Lung (tissue), 12 donors: ENCODE data around the gene MYBPH. TPM values are rescaled to one million over a fixed set of nuclear protein-coding genes. Genes with fewer than 3 reads are reported as not detected.

Experiments used
- ATAC-seq: fragments of 200-7000 bp; cut with Tn5 transposase; one replicate; pipeline ENCODE4 v1.9.1; 2020; ENCODE audit warnings: moderate number of reproducible peaks; ENCODE audit not compliant: insufficient read depth, low FRiP score
- DNase-seq, 3 donors: peaks; one replicate each; pipeline ENCODE4 v3.0.0-alpha.2; 2013 to 2017
- H3K27ac ChIP-seq, 2 donors: one replicate each; pipeline ENCODE4 v1.5.1; 2013; ENCODE audit warnings: mild to moderate bottlenecking in 2 of 2, moderate library complexity in 2 of 2, control low read depth in 1 of 2, inconsistent platforms in 1 of 2, low read depth in 1 of 2, low read length in 1 of 2
- H3K27me3 ChIP-seq, 3 donors: one replicate each; pipeline ENCODE4 v1.5.1; 2013; ENCODE audit warnings: low read length in 2 of 3; ENCODE audit not compliant: control insufficient read depth in 3 of 3, insufficient read depth in 3 of 3
- H3K36me3 ChIP-seq, 4 donors: one replicate each; pipeline ENCODE4 v1.5.1; 2013; ENCODE audit warnings: low read length in 4 of 4, mild to moderate bottlenecking in 1 of 4, moderate library complexity in 1 of 4; ENCODE audit not compliant: control insufficient read depth in 4 of 4, insufficient read depth in 4 of 4
- H3K4me1 ChIP-seq, 5 donors: one replicate each; pipeline ENCODE4 v1.5.1; 2013; ENCODE audit warnings: low read length in 5 of 5, mild to moderate bottlenecking in 2 of 5, moderate library complexity in 1 of 5; ENCODE audit not compliant: control insufficient read depth in 5 of 5, insufficient read depth in 5 of 5
- H3K4me3 ChIP-seq: one replicate; pipeline ENCODE4 v1.5.1; 2013; ENCODE audit warnings: mild to moderate bottlenecking, control low read depth, moderate library complexity
- H3K9ac ChIP-seq, 2 donors: one replicate each; pipeline ENCODE4 v1.5.1; 2013; ENCODE audit warnings: low read length in 2 of 2, control low read depth in 1 of 2; ENCODE audit not compliant: insufficient read depth in 1 of 2
- H3K9me3 ChIP-seq, 4 donors: one replicate each; pipeline ENCODE4 v1.5.1; 2013; ENCODE audit warnings: low read length in 3 of 4, mild to moderate bottlenecking in 1 of 4, moderate library complexity in 1 of 4; ENCODE audit not compliant: control insufficient read depth in 4 of 4, insufficient read depth in 3 of 4
- WGBS, 2 donors: extraction: QIAGEN DNeasy Blood & Tissue Kit; methylation state at CpG; one replicate each; pipeline ENCODE4 v1.1.7; 2013; 5-methylcytosine and 5-hydroxymethylcytosine counted together
- polyA plus RNA-seq, 2 donors: library from polyadenylated mRNA; stranded (reverse); fragments of 200-250 nt; gene quantifications; one replicate each; pipeline ENCODE4 v1.2.1, GENCODE V29; 2013
- total RNA-seq, 2 donors: library from RNA; depleted of rRNA in 1 of 2; stranded (reverse); fragments of >200 nt in 1 of 2; gene quantifications; one replicate each; pipeline ENCODE4 v1.2.1, GENCODE V29; 2014 to 2021
- TF ChIP-seq, protein P1 (sequence below): IDR thresholded peaks from 2 replicates; pipeline ENCODE4 v1.5.1; 2012; ENCODE audit warnings: mild to moderate bottlenecking; ENCODE audit errors: control extremely low read depth, extremely low read depth
- donor health status: control.
- donor health status: control.
- donor health status: Bipolar disorder and iron deficiency.
- donor health status: healthy.
- donor health status: DM: yes; HTN: yes; CAD: no.

The MYBPH gene
- total and polyA plus RNA-seq, 4 donors, result 0.16 to 0.41 TPM; not detected in 2

DNA sequence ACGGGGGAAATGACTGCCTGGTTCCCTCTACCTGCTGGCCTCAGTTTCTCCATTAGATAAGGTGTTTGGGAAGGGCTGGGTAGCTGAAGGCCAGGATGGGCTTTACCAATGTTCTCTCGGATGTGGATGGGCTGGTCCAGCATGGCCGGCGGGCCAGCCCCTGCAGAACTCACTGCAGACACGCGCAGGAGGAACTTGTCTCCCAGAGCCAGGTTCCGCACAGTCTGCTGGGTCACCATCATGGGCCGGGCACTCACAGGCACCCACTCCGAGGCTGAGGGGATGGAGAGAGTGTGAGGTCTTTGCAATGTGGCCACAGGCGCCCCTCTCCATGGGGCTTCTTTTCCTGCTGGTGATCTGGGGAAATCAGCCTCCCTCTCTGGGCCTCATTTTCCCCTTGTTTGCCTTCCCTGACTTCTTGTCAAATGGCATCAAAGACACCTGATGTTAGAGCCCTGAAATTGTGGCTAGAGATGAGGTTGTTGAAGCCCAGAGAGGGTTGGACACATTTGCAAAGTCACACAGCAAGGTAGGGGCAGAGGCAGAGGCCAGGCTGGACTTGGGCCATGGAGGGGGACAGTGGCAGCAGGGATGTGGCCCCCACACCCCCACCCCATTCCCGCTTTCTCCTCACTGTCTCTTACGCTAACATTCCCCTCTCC, 1.2 kb downstream of the MYBPH start:
- WGBS, 2 donors, result 93 to 95% methylated on average over 12 of the region's 12 CpGs
- Histone ChIP-seq H3K9ac (no peak overlapping the region), H3K9me3 (no peaks in the 10 kb centered on the region), H3K4me3 (no peak overlapping the region), H3K27me3 (no peaks in the 10 kb centered on the region), H3K27ac (no peak overlapping the region), H3K4me1 (peaks cover 0 to 9% (median 2%) of the 10 kb centered on the region in 5 donors), H3K36me3 (no peaks in the 10 kb centered on the region)
- TF ChIP-seq, protein P1, sequence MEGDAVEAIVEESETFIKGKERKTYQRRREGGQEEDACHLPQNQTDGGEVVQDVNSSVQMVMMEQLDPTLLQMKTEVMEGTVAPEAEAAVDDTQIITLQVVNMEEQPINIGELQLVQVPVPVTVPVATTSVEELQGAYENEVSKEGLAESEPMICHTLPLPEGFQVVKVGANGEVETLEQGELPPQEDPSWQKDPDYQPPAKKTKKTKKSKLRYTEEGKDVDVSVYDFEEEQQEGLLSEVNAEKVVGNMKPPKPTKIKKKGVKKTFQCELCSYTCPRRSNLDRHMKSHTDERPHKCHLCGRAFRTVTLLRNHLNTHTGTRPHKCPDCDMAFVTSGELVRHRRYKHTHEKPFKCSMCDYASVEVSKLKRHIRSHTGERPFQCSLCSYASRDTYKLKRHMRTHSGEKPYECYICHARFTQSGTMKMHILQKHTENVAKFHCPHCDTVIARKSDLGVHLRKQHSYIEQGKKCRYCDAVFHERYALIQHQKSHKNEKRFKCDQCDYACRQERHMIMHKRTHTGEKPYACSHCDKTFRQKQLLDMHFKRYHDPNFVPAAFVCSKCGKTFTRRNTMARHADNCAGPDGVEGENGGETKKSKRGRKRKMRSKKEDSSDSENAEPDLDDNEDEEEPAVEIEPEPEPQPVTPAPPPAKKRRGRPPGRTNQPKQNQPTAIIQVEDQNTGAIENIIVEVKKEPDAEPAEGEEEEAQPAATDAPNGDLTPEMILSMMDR, result no peak
- DNase-seq (no peak), ATAC-seq (no peak)

DNA sequence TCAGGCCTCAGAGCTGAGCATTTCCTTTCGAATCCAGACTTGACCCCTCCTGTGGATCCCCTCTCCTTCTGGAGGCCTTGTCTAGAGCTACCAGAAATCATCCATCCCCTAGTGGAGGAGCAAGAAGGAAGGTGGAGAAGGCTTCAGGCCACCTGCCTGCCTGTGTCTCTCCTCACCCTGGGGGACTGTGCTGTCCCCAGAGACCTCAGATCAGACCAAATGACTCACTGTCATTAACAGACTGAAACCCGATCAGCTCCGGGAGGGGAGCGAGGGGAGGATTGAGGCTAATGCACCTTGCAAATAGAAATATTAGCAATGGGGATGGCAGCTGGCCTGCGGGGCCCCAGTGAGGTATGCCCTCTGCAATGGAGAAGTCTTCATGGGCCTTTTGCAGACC, 2.1 kb downstream of the MYBPH start:
- ATAC-seq (no peak), DNase-seq (no peak)
- no peak overlapping the region for H3K27ac ChIP-seq
- WGBS, 2 donors, result 90 to 92% methylated on average over 5 of the region's 5 CpGs
- TF ChIP-seq, protein P1, result no peak
- H3K4me1 ChIP-seq, result peaks cover 0 to 9% (median 2%) of the 10 kb centered on the region in 5 donors
- no peak overlapping the region for H3K4me3 ChIP-seq
- H3K9ac ChIP-seq, result no peak overlapping the region
- no peaks in the 10 kb centered on the region for H3K27me3 ChIP-seq
- H3K36me3 ChIP-seq, result no peaks in the 10 kb centered on the region
- H3K9me3 ChIP-seq, result no peaks in the 10 kb centered on the region

DNA sequence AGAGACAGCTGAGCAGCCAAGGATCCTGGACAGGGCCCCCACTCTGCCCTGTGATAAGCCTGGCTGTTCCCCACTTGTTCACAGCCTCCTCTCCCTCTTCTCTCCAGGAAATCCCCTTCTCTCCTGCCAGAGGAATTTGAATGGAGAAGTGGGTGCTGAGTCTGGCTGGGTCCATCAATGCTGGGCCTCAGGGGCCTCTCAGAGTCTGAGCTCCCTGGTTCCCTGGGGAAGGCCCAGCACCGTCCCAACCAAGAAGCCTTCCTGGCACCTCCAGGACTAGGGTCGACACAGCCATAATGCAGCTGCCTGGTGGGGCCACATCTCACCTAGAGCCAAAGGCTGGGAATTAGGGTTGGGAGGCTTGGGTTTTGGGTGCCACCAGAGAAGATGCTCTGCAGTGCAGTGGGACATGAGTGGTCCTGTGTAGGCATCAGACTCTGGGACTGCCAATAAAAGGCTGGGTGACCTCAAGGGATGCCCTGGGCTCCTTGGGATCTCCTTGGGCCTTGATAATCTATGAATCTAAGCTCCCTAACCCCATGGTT, 2.5 kb downstream of the MYBPH start:
- Histone ChIP-seq H3K27ac (no peak overlapping the region), H3K9me3 (no peaks in the 10 kb centered on the region), H3K4me3 (no peak overlapping the region), H3K36me3 (no peaks in the 10 kb centered on the region), H3K9ac (no peak overlapping the region), H3K4me1 (peaks cover 0 to 9% (median 2%) of the 10 kb centered on the region in 5 donors), H3K27me3 (no peaks in the 10 kb centered on the region)
- DNase-seq (no peak), ATAC-seq (no peak)
- WGBS, 2 donors, result 74 to 95% methylated on average over 2 of the region's 2 CpGs
- TF ChIP-seq, protein P1, result no peak
